ENCODE measurements around the gene CAMK1D. TPM values are rescaled to one million over a fixed set of nuclear protein-coding genes. Genes with fewer than 3 reads are reported as not detected.
"Not testable (repeated sequence)": the region's sequence is repeated elsewhere in the genome, so short reads cannot be mapped to it uniquely, and the experiment has no call there.

The CAMK1D gene
- total and polyA plus RNA-seq, 4 experiments from 2014 or later = 5.2 to 22.2 (median 19.4) TPM

DNA sequence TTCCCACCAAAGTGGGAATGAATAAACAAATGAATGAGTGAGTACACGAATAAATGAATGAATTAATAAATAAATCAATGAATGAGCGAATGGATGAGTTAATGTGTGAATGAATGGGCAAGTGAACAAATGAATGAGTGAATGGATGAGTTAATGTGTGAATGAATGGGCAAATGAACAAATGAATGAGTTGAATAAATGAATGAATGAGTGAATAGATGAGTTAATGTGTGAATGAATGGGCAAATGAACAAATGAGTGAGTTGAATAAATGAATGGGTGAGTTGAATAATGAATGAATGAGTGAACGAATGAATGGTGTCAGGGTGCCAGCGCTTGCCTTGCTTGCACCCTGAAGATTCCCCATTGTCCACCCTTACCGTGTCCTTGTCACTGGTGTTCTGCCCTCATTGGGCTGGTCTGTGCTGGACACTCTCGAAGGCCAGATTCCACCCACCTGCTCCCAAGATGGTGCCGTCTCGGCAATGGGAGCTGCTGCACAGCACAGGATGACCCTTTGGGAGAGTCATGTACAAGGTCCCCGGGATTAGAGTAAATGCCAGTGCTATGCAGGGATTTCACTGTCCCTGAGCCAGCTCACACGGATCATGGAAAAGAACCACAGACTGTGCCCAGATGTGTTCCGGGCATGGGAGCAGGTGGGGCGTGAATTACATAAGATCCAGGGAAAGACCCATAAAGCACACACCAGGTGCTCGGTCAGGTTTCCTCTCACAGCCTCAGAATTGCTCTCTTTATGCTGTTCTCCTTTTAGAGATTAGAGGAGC is 83.2 kb downstream of the CAMK1D start:
- intact Hi-C loops (cut with micrococcal nuclease) = no loop called here
- Histone ChIP-seq H3K36me3 (ENCODE audit: insufficient read depth, low read length) (no peaks in the 10 kb centered on the region), H3K4me1 (ENCODE audit: insufficient read depth, low read length) (no peaks in the 10 kb centered on the region), H3K27me3 (ENCODE audit: insufficient read depth, low read length) (no peaks in the 10 kb centered on the region), H3K9me3 (ENCODE audit: control insufficient read depth in 1 of 2, low read length in 2 of 2) (no peaks in the 10 kb centered on the region), H3K4me3 (ENCODE audit: low read length in 2 of 2) (no peak overlapping the region), H3K27ac (ENCODE audit: low read depth, low read length) (no peak overlapping the region)
- peaks cover 3 to 28% (median 23%) of the 10 kb centered on the region in 4 donors for H3K4me1 Mint-ChIP-seq
- H3K36me3 Mint-ChIP-seq = peaks cover 4 to 15% of the 10 kb centered on the region in 2 donors
- H3K27me3 Mint-ChIP-seq = no peaks in the 10 kb centered on the region
- DNase-seq = no peak
- ChIA-PET POLR2A (ENCODE audit: partially characterized antibody) (no interaction called here), CTCF (ENCODE audit: partially characterized antibody) (no interaction called here)
- H3K4me3 Mint-ChIP-seq = peak overlapping the region in 1 of 8 donors; percentile 1
- H3K9me3 Mint-ChIP-seq = no peaks in the 10 kb centered on the region
- peak overlapping the region in 2 of 7 donors; percentile 6 to 55 for H3K27ac Mint-ChIP-seq

DNA sequence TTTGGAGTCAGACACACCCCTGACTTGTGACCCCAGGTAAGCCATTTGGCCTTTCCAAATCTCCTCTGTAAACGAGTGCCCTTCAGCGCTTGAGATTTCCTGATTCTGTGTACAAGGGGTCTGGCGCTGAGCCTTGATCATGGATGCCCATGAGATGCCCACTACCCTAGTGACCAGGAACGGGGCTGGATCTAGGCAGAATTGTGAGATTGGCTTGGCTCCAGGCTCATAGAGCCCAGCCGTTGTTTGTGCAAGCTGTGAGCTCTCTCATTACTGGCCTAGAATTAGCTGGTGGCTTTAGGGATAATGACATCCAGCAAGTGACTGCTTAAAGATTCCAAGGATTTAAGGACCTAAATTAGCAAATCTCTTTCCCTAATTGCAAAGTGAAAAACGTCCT is 84.9 kb downstream of the CAMK1D start:
- Mint-ChIP-seq H3K9me3 (peaks cover 0 to 5% (median 4%) of the 10 kb centered on the region in 8 donors), H3K27me3 (no peaks in the 10 kb centered on the region), H3K4me3 (no peak overlapping the region), H3K4me1 (peaks cover 8 to 29% (median 20%) of the 10 kb centered on the region in 4 donors), H3K27ac (peak overlapping the region in 3 of 7 donors; percentile 24 to 61 (median 46)), H3K36me3 (peaks cover 7 to 29% of the 10 kb centered on the region in 2 donors)
- H3K4me3 ChIP-seq (ENCODE audit: low read length in 2 of 2) = no peak overlapping the region
- no peaks in the 10 kb centered on the region for H3K36me3 ChIP-seq (ENCODE audit: insufficient read depth, low read length)
- POLR2A ChIA-PET (ENCODE audit: partially characterized antibody) = no interaction called here
- peaks cover 0 to under 1% of the 10 kb centered on the region in 2 donors for H3K9me3 ChIP-seq (ENCODE audit: control insufficient read depth in 1 of 2, low read length in 2 of 2)
- CTCF ChIA-PET (ENCODE audit: partially characterized antibody) = no interaction called here
- H3K4me1 ChIP-seq (ENCODE audit: insufficient read depth, low read length) = no peaks in the 10 kb centered on the region
- DNase-seq = no peak
- H3K27ac ChIP-seq (ENCODE audit: low read depth, low read length) = no peak overlapping the region
- intact Hi-C loops (cut with micrococcal nuclease) = no loop called here
- H3K27me3 ChIP-seq (ENCODE audit: insufficient read depth, low read length) = no peaks in the 10 kb centered on the region

- H3K4me1 ChIP-seq (ENCODE audit: insufficient read depth, low read length); H3K9me3 Mint-ChIP-seq; intact Hi-C loops (cut with micrococcal nuclease); H3K4me3 Mint-ChIP-seq; DNase-seq; H3K9me3 ChIP-seq (ENCODE audit: control insufficient read depth in 1 of 2, low read length in 2 of 2); H3K4me3 ChIP-seq (ENCODE audit: low read length in 2 of 2); POLR2A ChIA-PET (ENCODE audit: partially characterized antibody); H3K27ac Mint-ChIP-seq; H3K27me3 Mint-ChIP-seq; H3K36me3 ChIP-seq (ENCODE audit: insufficient read depth, low read length); H3K27me3 ChIP-seq (ENCODE audit: insufficient read depth, low read length); H3K27ac ChIP-seq (ENCODE audit: low read depth, low read length); CTCF ChIA-PET (ENCODE audit: partially characterized antibody): not testable (repeated sequence)
- Mint-ChIP-seq H3K4me1 (peaks cover 11 to 32% (median 19%) of the 10 kb centered on the region in 4 donors), H3K36me3 (peaks cover 8 to 33% of the 10 kb centered on the region in 2 donors)
Observed at GRCh38 chr10:12434677-12435076, 85.3 kb downstream of the CAMK1D start.

DNA sequence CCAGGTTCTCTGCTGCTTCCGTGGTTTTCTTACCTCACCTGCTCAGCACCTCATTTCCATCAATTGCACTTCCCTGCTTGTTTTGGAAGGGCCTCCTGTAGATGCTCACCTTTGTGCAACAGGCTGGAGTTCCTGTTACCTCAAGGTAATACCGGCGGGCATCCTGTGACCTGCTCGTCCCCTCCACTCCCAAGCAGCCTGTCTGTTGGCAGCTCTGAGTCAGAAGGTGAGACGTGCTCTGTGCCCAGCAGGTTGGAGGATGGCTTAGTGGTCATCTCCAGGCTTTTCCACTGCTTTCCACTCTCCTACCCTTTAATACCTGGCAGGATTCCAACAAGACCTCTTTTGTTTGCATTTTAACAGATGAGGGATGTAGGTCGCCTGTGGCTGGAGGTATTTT is 86.0 kb downstream of the CAMK1D start:
- peaks cover 0 to 3% of the 10 kb centered on the region in 2 donors for H3K9me3 ChIP-seq (ENCODE audit: control insufficient read depth in 1 of 2, low read length in 2 of 2)
- Mint-ChIP-seq H3K36me3 (peaks cover 8 to 33% of the 10 kb centered on the region in 2 donors), H3K27me3 (no peaks in the 10 kb centered on the region), H3K4me1 (peaks cover 9 to 27% (median 15%) of the 10 kb centered on the region in 4 donors), H3K27ac (peak overlapping the region in 1 of 7 donors; percentile 22), H3K9me3 (peaks cover 0 to 14% (median 10%) of the 10 kb centered on the region in 8 donors), H3K4me3 (no peak overlapping the region)
- H3K27me3 ChIP-seq (ENCODE audit: insufficient read depth, low read length) = no peaks in the 10 kb centered on the region
- H3K36me3 ChIP-seq (ENCODE audit: insufficient read depth, low read length) = no peaks in the 10 kb centered on the region
- no peaks in the 10 kb centered on the region for H3K4me1 ChIP-seq (ENCODE audit: insufficient read depth, low read length)
- ChIA-PET POLR2A (ENCODE audit: partially characterized antibody) (interaction anchor here (0.6 kb wide), 1 partner anchor 233 kb away, joined by 3 read pairs; no protein-coding TSS in a partner anchor), CTCF (ENCODE audit: partially characterized antibody) (no interaction called here)
- H3K4me3 ChIP-seq (ENCODE audit: low read length in 2 of 2) = no peak overlapping the region
- intact Hi-C loops (cut with micrococcal nuclease) = no loop called here
- no peak overlapping the region for H3K27ac ChIP-seq (ENCODE audit: low read depth, low read length)
- no peak for DNase-seq

DNA sequence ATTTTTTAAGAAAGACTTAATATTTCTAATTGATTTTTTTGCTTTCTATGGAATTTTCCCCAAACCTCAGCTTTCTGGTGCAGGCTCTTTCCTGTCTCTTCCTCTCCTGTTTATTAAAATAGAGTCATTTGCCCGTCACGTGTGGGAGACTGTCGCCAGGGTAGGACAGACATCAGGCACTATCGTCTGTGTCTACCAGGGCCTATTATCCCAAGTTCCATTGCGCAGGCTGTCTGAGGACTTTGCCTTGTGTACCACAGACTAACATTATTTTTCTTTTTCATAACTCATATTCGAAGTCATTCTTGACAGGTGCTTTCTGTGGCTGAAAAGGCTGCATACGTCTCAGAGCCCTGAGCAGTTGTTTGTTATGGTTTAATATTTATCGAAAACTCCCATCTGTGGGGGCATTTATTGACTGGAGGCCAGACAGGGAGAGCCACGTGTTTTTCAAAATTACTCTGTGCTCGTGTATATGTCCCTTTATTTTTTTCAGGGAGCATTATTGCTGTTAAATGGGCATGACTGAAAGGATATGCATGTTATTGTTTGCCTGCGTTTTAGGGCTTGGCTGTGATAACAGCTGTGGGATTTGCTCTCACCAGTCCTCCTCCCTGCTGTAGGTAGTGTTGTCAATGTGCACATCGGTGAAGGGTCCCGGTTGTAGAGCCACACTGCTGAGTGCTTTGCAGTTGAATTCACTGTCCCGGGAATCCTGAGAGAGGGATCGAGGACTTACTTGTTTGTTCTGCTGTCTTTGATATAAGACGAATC is 89.8 kb downstream of the CAMK1D start:
- H3K27me3 ChIP-seq (ENCODE audit: insufficient read depth, low read length) = no peaks in the 10 kb centered on the region
- no peak for DNase-seq
- intact Hi-C loops (cut with micrococcal nuclease) = no loop called here
- H3K4me3 ChIP-seq (ENCODE audit: low read length in 2 of 2) = no peak overlapping the region
- CTCF ChIA-PET (ENCODE audit: partially characterized antibody) = no interaction called here
- POLR2A ChIA-PET (ENCODE audit: partially characterized antibody) = no interaction called here
- H3K4me3 Mint-ChIP-seq = no peak overlapping the region
- no peaks in the 10 kb centered on the region for H3K4me1 ChIP-seq (ENCODE audit: insufficient read depth, low read length)
- peaks cover 9 to 28% of the 10 kb centered on the region in 2 donors for H3K36me3 Mint-ChIP-seq
- H3K36me3 ChIP-seq (ENCODE audit: insufficient read depth, low read length) = no peaks in the 10 kb centered on the region
- peaks cover 9 to 22% (median 16%) of the 10 kb centered on the region in 4 donors for H3K4me1 Mint-ChIP-seq
- H3K9me3 ChIP-seq (ENCODE audit: control insufficient read depth in 1 of 2, low read length in 2 of 2) = peaks cover 0 to 3% of the 10 kb centered on the region in 2 donors
- peak overlapping the region in 2 of 7 donors; percentile 12 to 78 for H3K27ac Mint-ChIP-seq
- no peak overlapping the region for H3K27ac ChIP-seq (ENCODE audit: low read depth, low read length)
- H3K27me3 Mint-ChIP-seq = no peaks in the 10 kb centered on the region
- peaks cover 0 to 15% (median 10%) of the 10 kb centered on the region in 8 donors for H3K9me3 Mint-ChIP-seq

DNA sequence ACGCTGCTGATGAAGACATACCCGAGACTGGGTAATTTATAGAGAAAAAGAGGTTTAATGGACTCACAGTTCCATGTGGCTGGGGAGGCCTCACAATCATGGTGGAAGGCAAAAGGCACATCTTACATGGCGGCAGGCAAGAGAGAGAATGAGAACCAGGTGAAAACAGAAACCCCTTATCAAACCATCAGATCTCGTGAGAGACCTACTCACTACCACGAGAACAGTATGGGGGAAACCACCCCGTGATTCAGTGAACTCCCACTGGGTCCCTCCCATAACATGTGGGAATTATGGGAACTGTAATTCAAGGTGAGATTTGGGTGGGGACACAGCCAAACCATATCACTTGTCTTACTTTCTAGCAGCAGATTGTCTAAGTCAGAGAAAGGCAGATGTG is 90.4 kb downstream of the CAMK1D start:
- H3K27me3 Mint-ChIP-seq; DNase-seq; H3K27me3 ChIP-seq (ENCODE audit: insufficient read depth, low read length); H3K27ac ChIP-seq (ENCODE audit: low read depth, low read length); H3K4me3 ChIP-seq (ENCODE audit: low read length in 2 of 2); CTCF ChIA-PET (ENCODE audit: partially characterized antibody); H3K4me3 Mint-ChIP-seq; H3K36me3 ChIP-seq (ENCODE audit: insufficient read depth, low read length); POLR2A ChIA-PET (ENCODE audit: partially characterized antibody); H3K4me1 ChIP-seq (ENCODE audit: insufficient read depth, low read length); H3K9me3 ChIP-seq (ENCODE audit: control insufficient read depth in 1 of 2, low read length in 2 of 2); intact Hi-C loops (cut with micrococcal nuclease): not testable (repeated sequence)
- peaks cover 9 to 22% (median 19%) of the 10 kb centered on the region in 4 donors for H3K4me1 Mint-ChIP-seq
- H3K36me3 Mint-ChIP-seq = peaks cover 9 to 28% of the 10 kb centered on the region in 2 donors
- peaks cover 0 to 15% (median 10%) of the 10 kb centered on the region in 8 donors for H3K9me3 Mint-ChIP-seq
- peak overlapping the region in 3 of 7 donors; percentile 12 to 88 (median 46) for H3K27ac Mint-ChIP-seq

DNA sequence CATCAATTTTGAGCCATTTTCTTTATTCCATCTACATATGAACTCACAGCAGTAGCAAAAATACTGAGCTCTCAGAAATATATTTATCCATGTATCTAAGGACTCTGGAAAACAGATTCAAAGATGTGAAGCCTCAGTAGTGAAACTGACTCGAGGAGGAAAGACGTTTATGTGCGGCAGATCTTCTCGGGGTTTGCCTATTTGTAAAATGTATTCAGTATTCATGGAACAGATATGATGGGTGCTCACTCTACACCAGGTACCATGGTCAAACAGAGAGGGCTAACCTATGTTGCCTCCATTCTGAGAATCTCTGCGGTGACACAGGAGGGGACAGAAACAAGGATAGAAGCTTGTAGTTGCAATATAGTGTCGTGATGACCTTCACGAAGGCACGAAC is 93.7 kb downstream of the CAMK1D start:
- H3K36me3 ChIP-seq (ENCODE audit: insufficient read depth, low read length) = no peaks in the 10 kb centered on the region
- no peak overlapping the region for H3K4me3 ChIP-seq (ENCODE audit: low read length in 2 of 2)
- CTCF ChIA-PET (ENCODE audit: partially characterized antibody) = no interaction called here
- DNase-seq = no peak
- H3K9me3 ChIP-seq (ENCODE audit: control insufficient read depth in 1 of 2, low read length in 2 of 2) = peaks cover 0 to 3% of the 10 kb centered on the region in 2 donors
- no peaks in the 10 kb centered on the region for H3K27me3 ChIP-seq (ENCODE audit: insufficient read depth, low read length)
- POLR2A ChIA-PET (ENCODE audit: partially characterized antibody) = no interaction called here
- H3K4me3 Mint-ChIP-seq = no peak overlapping the region
- H3K27ac ChIP-seq (ENCODE audit: low read depth, low read length) = no peak overlapping the region
- intact Hi-C loops (cut with micrococcal nuclease) = no loop called here
- peaks cover 23 to 41% (median 29%) of the 10 kb centered on the region in 4 donors for H3K4me1 Mint-ChIP-seq
- H3K27ac Mint-ChIP-seq = peak overlapping the region in 3 of 7 donors; percentile 3 to 43 (median 6)
- peaks cover 0 to 15% (median 10%) of the 10 kb centered on the region in 8 donors for H3K9me3 Mint-ChIP-seq
- H3K27me3 Mint-ChIP-seq = no peaks in the 10 kb centered on the region
- H3K36me3 Mint-ChIP-seq = peaks cover 5 to 16% of the 10 kb centered on the region in 2 donors
- H3K4me1 ChIP-seq (ENCODE audit: insufficient read depth, low read length) = no peaks in the 10 kb centered on the region
